HAP-1 (cell line): Measurements from ENCODE around the gene MRPL19.
"Not testable (repeated sequence)": the region's sequence is repeated elsewhere in the genome, so short reads cannot be mapped to it uniquely, and the experiment has no call there.

Experiments
- DNase-seq, 2 experiments: peaks; one replicate each; pipeline ENCODE4 v3.0.0-alpha.2; 2016 to 2020; ENCODE audit warnings: low spot score in 2 of 2
- H3K27me3 ChIP-seq: fragments of 250-450 bp; sonication (Bioruptor Pico); 2 replicates; pipeline ENCODE4 v1.5.1; 2020; ENCODE audit warnings: low read depth, mild to moderate bottlenecking, moderate library complexity
- H3K36me3 ChIP-seq: fragments of 250-450 bp; sonication (Bioruptor Pico); replicated peaks from 2 replicates; pipeline ENCODE4 v1.5.1; 2020; ENCODE audit warnings: mild to moderate bottlenecking
- H3K4me1 ChIP-seq: fragments of 250-450 bp; sonication (Bioruptor Pico); 2 replicates; pipeline ENCODE4 v1.5.1; 2020; ENCODE audit warnings: mild to moderate bottlenecking
- H3K4me3 ChIP-seq: fragments of 250-450 bp; sonication (Bioruptor Pico); 2 replicates; pipeline ENCODE4 v1.5.1; 2020; ENCODE audit warnings: mild to moderate bottlenecking, moderate library complexity
- H3K9me3 ChIP-seq: fragments of 250-450 bp; sonication (Bioruptor Pico); 2 replicates; pipeline ENCODE4 v1.5.1; 2020; ENCODE audit warnings: mild to moderate bottlenecking, moderate library complexity
- in situ Hi-C: fragments of 300-500 bp; cut with MboI; formaldehyde crosslinking; loops from 3 replicates; pipeline ENCODE4 v1.14.3; 2020; ENCODE audit warnings: low sequenced_read_pairs, inconsistent platforms, mixed read lengths

The MRPL19 gene

DNA sequence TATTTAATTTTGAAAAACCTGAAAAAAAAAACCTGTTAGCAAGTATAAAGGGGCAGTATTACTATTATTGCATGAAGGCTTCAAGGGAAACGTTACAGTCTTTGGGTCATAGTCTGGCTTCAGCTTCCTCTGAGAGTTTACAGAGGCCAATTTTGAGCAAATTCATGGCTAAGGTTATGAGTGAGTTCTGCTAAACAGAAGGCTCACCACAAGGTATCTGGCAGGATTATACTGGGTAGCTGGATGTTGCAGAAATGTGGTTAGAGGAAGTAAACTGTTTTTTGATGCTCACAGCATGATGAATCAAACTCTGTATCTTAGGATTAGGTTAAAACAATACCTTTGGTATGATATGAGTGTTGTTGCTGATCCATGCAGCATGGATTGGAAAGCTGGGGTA lies 9.3 kb downstream of the MRPL19 start:
- Histone ChIP-seq H3K4me3 (no peak overlapping the region), H3K9me3 (no peaks in the 10 kb centered on the region), H3K27me3 (no peaks in the 10 kb centered on the region), H3K36me3 (peaks cover 86% of the 10 kb centered on the region), H3K4me1 (no peaks in the 10 kb centered on the region)
- DNase-seq: no peak
- in situ Hi-C loops: no loop called here

DNA sequence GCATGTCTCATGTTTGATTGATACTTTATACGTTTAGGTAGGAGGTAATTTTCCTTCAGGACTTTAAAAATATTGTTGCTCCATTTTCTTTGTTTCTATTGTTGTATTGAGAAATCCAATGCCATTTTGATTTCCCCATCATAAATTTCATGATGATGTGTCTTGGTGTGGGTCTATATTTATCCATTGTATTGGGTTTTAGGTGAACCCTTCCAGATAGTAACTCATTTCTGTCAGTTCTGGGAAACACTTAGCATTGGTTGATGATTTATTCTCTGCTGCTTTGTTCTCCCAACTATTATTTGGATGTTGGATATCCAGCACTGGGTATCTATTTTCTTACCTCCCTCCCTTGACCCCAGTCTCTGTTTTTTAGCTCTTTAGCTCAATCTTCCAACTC lies 10.0 kb downstream of the MRPL19 start:
- in situ Hi-C loops: no loop called here
- Histone ChIP-seq H3K4me3 (no peak overlapping the region), H3K9me3 (no peaks in the 10 kb centered on the region), H3K36me3 (peaks cover 84% of the 10 kb centered on the region), H3K4me1 (no peaks in the 10 kb centered on the region), H3K27me3 (no peaks in the 10 kb centered on the region)
- DNase-seq: no peak

DNA sequence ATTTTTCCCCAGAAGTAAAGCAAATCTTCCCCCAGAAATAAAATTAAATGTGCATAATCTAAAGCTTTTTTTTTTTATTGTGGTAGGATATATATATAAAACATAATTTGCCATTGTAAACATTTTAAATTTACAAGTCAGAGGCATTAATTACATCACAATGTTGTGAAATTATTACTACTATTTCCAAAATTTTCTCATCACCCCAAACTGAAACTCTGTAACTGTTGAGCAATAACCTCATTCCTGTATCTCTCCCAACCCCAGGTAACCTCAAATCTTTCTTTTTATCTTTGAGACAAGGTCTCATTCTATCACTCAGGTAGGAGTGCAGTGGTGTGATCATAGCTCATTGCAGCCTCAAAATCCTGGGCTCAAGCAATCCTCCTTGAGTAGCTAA lies 11.2 kb downstream of the MRPL19 start:
- Histone ChIP-seq H3K36me3 (peaks cover 81% of the 10 kb centered on the region), H3K4me3 (no peak overlapping the region), H3K9me3 (no peaks in the 10 kb centered on the region), H3K4me1 (no peaks in the 10 kb centered on the region), H3K27me3 (no peaks in the 10 kb centered on the region)
- DNase-seq: no peak
- in situ Hi-C loops: no loop called here

DNA sequence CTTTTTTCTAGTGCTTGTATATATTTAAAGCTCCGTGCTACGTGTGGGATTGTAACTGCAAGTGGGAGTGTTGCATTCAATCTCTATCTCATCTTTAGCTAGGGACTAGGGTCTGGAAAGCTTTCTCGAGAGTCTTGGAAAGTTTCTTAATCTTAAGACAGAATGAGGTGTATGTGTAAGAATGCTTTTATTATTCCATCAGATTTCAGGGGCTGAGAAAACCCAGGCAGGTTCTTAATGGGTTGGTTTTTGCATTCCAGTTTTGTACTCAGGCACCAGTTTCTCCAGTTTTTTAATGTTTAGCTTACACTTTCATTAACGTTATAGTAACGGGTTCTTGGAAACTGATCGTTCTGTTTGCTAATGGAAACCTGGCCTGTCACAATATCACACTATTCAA lies 20.3 kb downstream of the MRPL19 start:
- no peaks in the 10 kb centered on the region for H3K27me3 ChIP-seq
- peaks cover 45% of the 10 kb centered on the region for H3K36me3 ChIP-seq
- in situ Hi-C loops: no loop called here
- H3K4me3 ChIP-seq: no peak overlapping the region
- H3K4me1 ChIP-seq: peaks cover 7% of the 10 kb centered on the region
- H3K9me3 ChIP-seq: no peaks in the 10 kb centered on the region
- no peak for DNase-seq

DNA sequence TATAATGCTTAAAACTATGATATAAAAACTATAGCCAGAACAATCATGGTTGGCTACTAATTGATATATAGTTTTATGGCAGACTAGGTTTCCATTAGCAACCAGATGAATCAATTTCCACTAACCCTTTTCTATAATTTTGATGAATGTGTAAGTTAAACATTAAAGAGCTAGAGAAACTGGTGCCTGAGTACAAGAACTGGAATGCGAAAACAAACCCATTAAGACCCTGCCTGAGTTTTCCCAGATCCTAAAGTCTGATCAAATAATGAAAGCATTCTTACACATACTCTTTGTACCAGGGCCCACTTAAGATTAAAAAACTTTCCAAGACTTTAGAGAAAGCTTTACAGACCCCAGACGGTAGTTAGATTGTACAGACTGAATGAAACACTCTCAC lies 21.3 kb downstream of the MRPL19 start:
- in situ Hi-C loops: no loop called here
- Histone ChIP-seq H3K4me3 (no peak overlapping the region), H3K27me3 (no peaks in the 10 kb centered on the region), H3K4me1 (peaks cover 7% of the 10 kb centered on the region), H3K36me3 (peaks cover 39% of the 10 kb centered on the region), H3K9me3 (no peaks in the 10 kb centered on the region)
- no peak for DNase-seq

DNA sequence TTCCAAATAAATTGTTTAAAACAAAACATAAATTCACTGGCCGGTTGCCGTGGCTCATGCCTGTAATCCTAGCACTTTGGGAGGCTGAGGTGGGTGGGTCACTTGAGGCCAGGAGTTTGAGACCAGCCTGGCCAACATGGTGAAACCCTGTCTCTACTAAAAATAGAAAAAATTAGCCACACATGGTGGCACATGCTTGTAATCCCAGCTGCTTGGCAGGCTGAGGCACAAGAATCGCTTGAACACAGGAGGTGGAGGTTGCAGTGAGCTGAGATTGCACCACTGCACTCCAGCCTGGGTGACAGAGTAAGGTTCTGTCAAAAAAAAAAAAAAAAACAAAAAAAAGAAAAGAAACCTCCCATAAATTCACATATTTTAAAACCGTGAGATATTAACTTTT lies 28.8 kb downstream of the MRPL19 start:
- H3K4me3 ChIP-seq, H3K9me3 ChIP-seq, H3K4me1 ChIP-seq, DNase-seq, H3K27me3 ChIP-seq, in situ Hi-C loops: not testable (repeated sequence)
- H3K36me3 ChIP-seq: peaks cover 27% of the 10 kb centered on the region

DNA sequence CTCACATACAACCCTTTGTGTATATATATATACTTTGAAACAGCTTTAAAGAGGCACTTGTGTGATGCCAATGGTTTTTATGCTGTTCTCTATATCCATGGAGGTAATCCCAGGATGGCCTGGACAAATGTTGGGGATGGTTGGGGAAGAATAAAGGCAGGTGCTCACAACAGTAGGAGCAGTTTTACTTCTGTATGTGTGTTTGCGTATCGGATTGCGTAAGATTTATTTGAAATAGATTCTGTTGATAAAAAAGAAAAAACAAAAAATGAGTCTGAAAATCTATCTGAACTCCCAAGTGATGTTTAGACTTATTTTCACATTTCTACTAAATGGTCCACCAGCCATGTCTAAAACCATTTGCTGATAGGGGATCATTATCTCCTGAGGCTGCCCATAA lies 29.3 kb downstream of the MRPL19 start:
- no peak for DNase-seq
- in situ Hi-C loops: no loop called here
- Histone ChIP-seq H3K27me3 (no peaks in the 10 kb centered on the region), H3K36me3 (peaks cover 25% of the 10 kb centered on the region), H3K9me3 (no peaks in the 10 kb centered on the region), H3K4me3 (no peak overlapping the region), H3K4me1 (no peaks in the 10 kb centered on the region)

DNA sequence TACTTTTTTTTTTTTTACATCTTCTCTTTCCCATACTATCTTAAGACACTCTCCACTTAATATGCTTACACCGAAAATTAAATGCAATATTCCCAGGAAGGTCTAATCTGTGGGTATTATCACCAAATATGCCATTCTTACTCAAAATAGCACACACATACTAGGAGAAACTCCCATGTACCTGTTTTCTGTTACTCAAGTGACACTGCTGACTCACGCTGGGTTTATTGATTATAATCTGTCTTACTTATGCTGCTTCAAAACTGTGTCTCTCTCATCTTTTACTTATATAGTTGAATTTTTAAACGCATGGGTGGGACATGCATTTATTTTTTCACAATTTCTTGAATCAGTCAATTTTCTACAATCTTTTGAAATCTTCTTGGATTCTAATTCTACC lies 29.9 kb downstream of the MRPL19 start:
- no peaks in the 10 kb centered on the region for H3K4me1 ChIP-seq
- no peaks in the 10 kb centered on the region for H3K9me3 ChIP-seq
- H3K36me3 ChIP-seq: peaks cover 22% of the 10 kb centered on the region
- no peaks in the 10 kb centered on the region for H3K27me3 ChIP-seq
- H3K4me3 ChIP-seq: no peak overlapping the region
- in situ Hi-C loops: no loop called here
- no peak for DNase-seq

DNA sequence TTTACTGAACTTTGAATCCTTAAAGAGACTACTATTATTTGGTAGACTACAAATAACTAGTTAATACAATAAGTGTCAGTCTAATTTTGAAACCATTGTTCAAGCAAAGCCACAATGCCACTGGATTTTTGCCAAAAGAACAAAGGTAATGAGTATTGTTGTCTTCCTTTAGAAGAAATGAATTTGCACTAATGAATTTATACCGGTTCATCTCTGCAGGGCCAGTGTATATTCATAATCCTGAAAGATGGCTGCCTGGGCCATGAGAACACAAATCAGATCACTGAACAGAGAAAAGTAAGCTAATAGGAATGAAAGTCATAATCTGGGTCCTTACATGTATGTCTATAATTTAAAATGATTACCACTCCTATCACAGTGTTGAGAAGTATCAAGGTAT lies 33.0 kb downstream of the MRPL19 start:
- Histone ChIP-seq H3K36me3 (peaks cover 19% of the 10 kb centered on the region), H3K9me3 (no peaks in the 10 kb centered on the region), H3K27me3 (no peaks in the 10 kb centered on the region), H3K4me1 (no peaks in the 10 kb centered on the region), H3K4me3 (no peak overlapping the region)
- in situ Hi-C loops: no loop called here
- DNase-seq: no peak

DNA sequence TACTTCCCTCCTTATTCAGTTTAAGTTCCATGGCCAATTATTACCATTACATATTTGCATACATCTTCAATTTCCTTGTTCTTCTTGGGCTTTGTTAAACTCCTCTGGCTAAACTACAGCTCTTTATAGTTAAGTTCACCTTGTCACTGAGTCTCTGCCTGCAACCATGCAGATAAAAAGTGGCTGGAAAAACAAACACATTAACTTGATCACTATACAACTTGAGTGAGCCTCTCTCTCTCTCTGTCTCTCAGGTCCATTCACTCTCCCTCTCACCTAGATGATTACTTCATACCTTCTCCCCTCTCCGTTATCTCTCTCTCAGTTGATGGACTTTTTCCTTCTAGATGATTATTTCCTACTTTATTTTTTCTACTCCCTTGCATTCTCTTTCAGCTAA lies 33.8 kb downstream of the MRPL19 start:
- in situ Hi-C loops: no loop called here

DNA sequence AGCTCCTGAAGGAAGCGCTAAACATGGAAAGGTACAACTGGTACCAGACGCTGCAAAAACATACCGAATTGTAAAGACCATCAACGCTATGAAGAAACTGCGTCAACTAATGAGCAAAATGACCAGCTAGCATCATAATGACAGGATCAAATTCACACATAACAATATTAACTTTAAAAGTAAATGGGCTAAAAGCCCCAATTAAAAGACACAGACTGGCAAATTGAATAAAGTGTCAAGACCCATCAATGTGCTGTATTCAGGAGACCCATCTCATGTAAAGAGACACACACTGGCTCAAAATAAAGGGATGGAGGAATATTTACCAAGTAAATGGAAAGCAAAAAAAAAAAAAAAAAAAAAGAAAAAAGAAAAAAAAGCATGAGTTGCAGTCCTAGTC lies 36.8 kb downstream of the MRPL19 start:
- H3K4me3 ChIP-seq, H3K4me1 ChIP-seq, DNase-seq, in situ Hi-C loops, H3K27me3 ChIP-seq, H3K9me3 ChIP-seq: not testable (repeated sequence)
- H3K36me3 ChIP-seq: peaks cover 36% of the 10 kb centered on the region

More for the DNA sequence above, 33.8 kb downstream of the MRPL19 start:
- H3K4me3 ChIP-seq: no peak overlapping the region
- no peaks in the 10 kb centered on the region for H3K4me1 ChIP-seq
- no peaks in the 10 kb centered on the region for H3K27me3 ChIP-seq
- no peaks in the 10 kb centered on the region for H3K9me3 ChIP-seq
- H3K36me3 ChIP-seq: peaks cover 23% of the 10 kb centered on the region
- DNase-seq: no peak

DNA sequence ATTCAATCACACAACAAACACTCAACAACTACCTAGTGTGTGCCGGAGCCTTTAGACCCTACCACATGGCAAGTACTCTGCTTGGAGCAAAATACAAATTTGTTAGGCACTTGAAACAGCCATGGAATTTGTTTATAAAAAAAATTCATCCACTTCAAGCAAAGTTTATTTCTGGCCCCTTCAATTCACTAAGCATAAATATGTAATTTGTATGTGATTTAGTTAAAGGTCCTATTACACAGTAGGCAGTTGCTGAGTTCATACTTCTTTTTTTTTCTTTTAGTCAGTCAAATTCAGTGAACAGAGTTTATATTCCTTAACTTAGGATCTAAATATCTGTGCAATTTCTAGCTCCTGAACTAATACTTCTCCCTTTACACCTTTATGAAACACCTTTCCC lies 41.6 kb downstream of the MRPL19 start:
- no peaks in the 10 kb centered on the region for H3K27me3 ChIP-seq
- peaks cover 15% of the 10 kb centered on the region for H3K4me1 ChIP-seq
- DNase-seq: no peak
- peaks cover 31% of the 10 kb centered on the region for H3K36me3 ChIP-seq
- H3K4me3 ChIP-seq: no peak overlapping the region
- in situ Hi-C loops: no loop called here
- H3K9me3 ChIP-seq: no peaks in the 10 kb centered on the region

DNA sequence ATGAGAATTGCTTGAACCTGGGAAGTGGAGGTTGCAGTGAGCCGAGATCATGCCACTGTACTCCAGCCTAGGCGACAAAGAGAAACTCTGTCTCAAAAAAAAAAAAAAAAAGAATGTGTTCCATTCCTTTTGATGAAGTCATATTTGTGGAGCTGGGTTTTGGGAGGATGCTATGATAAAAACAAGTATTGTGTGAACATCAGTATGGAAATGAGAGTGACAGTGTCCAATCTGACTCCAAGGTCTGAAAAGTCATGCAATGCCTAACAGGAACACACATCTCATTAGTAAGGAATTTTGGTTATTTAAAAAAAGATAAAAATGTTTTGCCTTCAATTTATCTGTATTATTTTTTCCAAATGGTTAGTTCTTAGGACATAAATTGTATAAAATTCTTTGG lies 52.3 kb downstream of the MRPL19 start:
- H3K4me1 ChIP-seq: no peaks in the 10 kb centered on the region
- H3K4me3 ChIP-seq: no peak overlapping the region
- peaks cover 81% of the 10 kb centered on the region for H3K36me3 ChIP-seq
- in situ Hi-C loops: no loop called here
- DNase-seq: no peak
- no peaks in the 10 kb centered on the region for H3K9me3 ChIP-seq
- no peaks in the 10 kb centered on the region for H3K27me3 ChIP-seq

DNA sequence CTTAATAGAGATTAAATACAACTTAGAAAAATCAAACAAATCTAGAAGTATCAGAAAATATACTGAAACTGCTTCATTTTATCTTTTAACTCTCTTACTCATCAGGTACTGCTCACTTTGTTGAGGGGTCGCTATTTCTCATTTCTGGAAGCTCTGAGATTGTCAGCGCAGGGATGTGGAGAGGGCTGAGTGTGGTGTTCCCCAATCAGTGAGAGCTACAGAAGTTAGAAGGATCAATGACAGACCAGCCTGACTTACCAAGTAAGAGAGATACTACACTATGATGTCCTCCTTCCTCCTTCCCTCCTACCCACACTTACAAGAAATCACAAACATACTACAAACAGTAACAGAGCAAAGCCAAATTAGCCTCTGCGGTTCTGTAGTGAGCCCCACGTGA lies 56.0 kb downstream of the MRPL19 start:
- peaks cover 80% of the 10 kb centered on the region for H3K36me3 ChIP-seq
- in situ Hi-C loops: no loop called here

DNA sequence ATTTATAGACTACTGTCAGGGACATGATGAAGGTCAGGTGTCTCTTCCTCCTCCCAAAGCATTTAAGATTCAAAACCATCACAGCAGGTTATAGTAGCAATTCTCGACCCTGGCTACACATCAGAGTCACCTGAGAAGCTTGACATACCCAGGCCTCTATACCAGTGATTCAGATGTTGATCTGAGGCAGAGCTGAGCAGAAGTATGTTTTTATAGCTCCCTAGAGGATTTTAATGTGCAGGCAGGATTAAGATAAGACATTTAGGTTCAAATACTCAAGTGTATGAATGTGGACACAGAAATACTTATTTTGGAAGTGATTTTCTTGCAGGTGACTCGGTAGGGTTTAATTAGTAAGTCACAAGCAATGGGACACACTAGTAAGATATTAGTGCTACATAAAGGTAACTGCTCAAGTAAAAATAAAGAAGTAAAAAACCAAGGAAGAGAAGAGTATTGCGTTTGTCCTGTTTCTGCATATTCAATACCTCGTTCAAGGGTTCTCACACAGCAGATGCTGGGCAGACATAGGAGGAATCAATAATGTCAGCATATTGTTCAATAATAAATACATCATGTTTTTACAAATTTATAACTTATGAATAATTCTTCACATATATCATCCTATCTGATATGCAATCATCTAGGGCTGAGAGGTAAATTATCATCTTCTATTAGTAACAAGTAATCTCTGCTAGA lies 57.2 kb downstream of the MRPL19 start:
- Histone ChIP-seq H3K4me1 (peaks cover 9% of the 10 kb centered on the region), H3K36me3 (peaks cover 69% of the 10 kb centered on the region), H3K9me3 (no peaks in the 10 kb centered on the region), H3K4me3 (no peak overlapping the region), H3K27me3 (no peaks in the 10 kb centered on the region)
- DNase-seq: no peak
- in situ Hi-C loops: no loop called here

More for the DNA sequence above, 56.0 kb downstream of the MRPL19 start:
- Histone ChIP-seq H3K27me3 (no peaks in the 10 kb centered on the region), H3K9me3 (no peaks in the 10 kb centered on the region), H3K4me1 (0 out of 2 replicates have a peak, but pooled peaks cover 3% of the 10 kb centered on the region), H3K4me3 (no peak overlapping the region)
- no peak for DNase-seq
